ENCODE measurements around the gene DCUN1D3.

GRCh38 chr16:20902426-20902825, 2.3 kb upstream of the DCUN1D3 start:
- TF ChIP-seq POLR2A (IDR thresholded peaks at IDR 0.05) (no peak), CTCF (IDR thresholded peaks at IDR 0.05) (no peak)

Measured in testis (tissue), 2 donors.